Central memory CD4-positive, alpha-beta T cell (primary cell): Measurements from ENCODE around the gene ANKRD33.

Source experiments
- DNase-seq: peaks from one replicate; pipeline ENCODE4 v3.0.0; 2022

ANKRD33 gene

DNA sequence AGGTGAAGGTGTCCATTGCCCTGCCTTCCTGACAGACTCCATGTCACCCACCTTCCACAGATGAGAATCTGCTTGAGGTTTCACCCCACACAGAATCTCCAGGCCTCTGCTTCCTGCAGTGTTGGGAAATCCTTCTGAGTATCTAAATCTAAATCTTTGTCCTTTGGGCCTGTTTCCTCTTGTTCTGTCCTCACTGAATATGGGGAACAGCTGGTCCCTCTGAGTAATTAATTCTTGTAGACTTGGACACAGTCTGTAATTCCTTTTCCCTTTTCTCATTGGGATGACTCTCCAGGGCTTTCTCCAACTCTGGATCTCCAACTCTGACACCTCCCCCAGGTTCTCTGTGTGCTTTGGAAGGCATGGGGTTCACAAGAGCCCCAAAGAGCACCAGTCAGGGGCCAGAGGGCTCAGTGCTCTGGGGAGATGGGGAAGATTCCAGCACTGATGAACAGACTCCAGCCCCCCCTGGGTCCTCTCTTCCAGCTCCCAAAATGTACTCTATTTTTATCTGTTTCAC lies 17.1 kb downstream of the ANKRD33 start:
- no peak for DNase-seq

DNA sequence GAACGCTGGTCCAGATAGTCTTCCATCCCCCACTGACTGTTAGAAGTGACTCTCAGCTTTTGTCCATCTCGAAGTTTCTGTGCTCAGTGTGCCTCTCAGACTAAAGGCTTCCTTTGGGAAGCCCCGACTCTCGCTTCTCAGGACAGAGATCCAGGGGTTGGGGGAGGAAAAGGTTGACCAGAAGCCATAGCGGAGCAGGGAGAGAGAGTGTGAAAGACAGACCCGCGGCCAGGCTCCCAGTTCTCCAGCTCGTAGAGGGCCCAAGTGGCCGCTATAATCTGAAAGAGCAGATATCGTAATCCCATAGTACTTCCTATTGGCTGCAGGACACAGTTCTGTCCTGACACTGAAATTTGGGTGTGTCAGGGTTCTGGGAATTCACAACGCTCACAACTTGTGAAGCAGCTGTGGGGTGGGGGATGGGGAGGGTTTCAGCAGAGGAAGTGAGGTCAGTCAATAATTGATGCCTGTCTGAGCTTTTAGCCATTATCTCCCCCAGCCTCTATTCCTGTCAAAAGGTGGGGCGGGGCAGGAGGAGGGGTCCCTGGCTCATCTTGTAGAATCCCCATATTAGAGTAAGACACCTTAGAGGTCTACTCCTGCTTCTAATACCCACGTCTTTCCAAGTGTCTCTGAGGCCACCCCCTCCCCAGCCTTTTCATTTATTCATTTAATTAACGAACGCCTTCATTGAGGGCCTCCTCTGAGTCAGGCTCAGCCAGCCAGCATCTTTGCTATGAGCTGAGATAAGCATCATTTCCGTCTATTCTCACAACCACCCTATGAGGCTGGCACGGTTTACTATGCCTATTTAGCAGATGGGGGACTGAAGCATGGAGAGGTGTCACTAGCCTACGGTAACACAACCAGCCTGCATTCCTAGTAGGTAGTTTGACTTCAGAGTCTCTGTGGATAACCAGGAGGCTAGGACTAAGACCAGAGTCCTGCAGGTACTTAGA lies 17.8 kb downstream of the ANKRD33 start:
- DNase-seq, result no peak

DNA sequence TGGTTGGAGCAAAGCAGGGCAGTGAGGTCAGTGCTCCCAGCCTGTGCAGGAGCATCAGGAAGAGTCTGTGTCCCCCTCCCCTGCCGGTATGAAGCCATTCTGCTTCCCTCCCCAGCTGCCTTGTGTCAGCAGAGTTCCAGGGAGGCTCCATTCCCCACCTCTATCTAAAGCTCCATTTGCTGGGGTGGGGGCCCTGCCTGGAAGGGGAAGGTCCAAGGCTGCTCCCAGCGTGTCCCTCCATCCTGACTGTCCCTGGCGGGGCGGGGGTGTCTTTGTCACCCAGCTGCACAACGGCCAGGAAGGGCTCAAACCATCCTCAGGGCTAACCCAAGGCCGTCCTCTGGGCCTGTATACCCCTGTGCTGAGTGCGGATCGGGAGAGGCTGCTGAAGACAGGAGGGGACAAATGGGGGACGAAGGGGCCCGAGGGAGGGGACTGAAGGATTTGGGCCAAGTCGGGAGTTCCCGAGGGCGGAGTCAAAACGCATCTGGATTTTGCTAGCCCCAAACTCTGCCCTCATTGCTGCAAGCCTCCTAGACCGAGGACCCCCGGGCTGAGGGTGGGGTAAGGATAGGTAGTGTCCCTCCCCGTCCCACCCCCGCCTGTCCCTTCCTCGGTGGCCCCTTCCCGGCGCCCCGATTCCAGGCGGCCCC lies 18.7 kb downstream of the ANKRD33 start:
- DNase-seq, result no peak

DNA sequence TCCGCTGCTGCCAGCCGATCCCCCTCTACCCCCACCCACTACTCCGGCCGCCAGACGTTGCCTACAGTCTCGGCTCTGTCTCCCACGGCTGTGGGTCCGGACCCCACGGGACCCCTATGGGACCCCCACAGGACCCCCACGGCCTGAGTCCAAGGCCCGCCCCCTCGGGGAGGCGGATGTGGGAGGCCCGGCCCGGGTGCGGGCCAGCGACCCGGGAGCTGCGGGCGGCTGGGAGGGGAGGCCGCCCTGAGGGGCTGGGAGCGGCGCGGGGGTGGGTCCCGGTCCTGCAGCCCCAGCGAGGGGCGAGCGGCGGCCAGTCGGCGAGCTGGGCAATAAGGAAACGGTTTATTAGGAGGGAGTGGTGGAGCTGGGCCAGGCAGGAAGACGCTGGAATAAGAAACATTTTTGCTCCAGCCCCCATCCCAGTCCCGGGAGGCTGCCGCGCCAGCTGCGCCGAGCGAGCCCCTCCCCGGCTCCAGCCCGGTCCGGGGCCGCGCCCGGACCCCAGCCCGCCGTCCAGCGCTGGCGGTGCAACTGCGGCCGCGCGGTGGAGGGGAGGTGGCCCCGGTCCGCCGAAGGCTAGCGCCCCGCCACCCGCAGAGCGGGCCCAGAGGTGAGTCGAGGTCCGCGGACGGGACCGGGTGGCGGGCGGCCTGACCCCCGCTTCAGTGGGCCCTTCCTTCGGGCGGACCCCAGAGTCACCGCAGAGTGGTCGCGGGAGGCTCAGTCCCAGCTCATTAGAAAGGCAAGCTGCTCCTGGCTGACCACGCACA lies 19.4 kb downstream of the ANKRD33 start, which contains the start of gene ACVRL1:
Gene ACVRL1 (plus strand): TSS at position 422 of the 773 bp plus-strand sequence. CDS start 4,971 bp downstream, outside the sequence.
- DNase-seq, result no peak

DNA sequence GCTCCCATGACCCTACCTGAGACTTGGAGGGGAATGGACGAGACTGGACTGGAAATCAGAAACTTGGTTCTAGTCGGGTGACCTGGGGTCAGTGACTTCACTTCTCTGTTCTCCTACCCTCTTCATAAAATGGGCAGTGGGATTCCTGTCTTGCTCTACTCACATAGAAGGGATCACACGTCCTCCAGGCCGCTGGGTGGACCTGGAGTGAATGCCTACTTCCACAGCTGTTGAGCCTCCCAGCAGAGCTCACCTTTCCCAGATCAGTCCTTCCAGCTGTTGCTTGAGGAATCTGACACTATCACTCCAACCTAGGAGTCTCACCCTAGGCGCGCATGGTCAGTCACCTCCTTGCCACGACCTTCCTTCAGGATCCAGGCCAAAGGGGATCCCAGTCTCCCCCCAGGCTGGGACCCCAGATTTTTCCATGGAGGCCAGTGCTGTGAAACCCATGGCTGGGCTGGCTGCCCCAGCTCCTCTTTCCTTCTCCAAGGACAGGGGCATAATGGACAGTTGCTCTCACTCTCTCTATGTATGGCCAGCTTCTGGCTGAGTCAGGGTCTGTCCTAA lies 20.0 kb downstream of the ANKRD33 start:
- DNase-seq, result no peak

DNA sequence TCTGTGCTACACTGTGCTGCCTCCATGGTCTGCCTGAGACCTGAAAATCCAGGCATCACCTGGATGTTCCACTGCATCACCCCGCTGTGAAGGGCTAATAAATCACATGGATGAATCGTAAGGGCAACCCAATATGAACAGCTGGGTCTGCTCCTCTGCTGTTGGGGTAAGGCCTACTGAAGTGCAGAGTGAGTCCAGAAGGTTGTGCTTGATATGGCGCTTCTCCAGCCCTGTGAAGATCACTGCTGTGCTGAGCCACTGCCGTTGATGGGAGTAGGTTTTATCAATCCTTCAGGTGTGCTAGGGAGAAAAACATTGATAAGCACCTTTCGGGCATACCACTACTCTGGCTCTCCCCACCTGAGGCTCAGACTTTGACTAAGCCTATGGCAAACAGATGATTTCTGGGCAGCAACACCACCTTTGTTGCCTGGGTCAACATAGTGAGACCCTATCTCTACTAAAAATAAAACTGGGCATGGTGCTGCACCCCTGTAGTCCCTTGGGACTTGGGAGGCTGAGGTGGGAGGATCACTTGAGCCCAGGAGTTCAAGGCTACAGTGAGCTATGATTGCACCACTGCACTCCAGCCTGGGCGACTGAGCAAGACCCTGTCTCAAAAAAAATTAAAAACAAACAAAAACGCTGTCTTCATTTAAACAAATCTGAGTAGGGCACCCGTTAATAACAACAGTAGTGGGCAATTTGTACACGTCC lies 21.1 kb downstream of the ANKRD33 start:
- no peak for DNase-seq

DNA sequence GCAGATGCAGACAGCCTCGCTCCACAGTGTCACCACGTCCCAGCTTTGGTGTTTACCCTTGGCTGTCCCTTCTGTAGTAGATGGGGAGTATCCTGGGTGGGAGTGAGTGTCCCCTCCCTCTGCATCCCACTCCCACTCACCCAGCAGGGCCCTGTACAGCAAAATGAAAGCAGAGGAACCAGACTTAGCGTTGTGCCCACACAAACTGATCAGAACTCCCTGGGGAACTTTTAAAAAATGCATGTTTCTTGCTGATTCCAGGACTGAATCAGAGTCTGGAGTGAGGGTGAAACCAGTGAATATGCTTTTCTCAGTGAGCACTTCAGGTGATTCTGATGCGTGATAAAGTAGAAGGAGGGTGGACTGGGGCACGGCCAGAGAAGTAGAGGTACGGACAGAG lies 22.3 kb downstream of the ANKRD33 start:
- no peak for DNase-seq

DNA sequence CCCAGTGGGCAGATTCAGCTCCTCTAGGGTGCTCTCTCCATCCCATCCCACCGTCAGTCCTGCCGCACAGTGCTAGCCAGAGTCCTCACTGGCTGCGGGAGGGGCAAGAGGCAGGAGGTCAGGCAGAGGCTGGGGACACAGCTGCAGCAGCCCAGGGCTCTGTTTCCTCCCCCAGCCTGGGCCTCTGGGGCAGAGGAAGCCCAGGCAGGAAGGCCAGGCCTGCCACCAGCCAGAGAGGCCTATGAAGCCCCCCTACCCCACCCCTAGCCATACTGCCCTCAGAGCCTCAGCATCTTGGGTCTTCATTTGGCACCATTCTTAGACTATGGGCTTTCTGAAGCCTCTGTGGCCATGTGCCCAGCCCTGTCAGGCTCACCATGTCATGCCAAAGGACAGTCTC lies 22.8 kb downstream of the ANKRD33 start:
- no peak for DNase-seq

DNA sequence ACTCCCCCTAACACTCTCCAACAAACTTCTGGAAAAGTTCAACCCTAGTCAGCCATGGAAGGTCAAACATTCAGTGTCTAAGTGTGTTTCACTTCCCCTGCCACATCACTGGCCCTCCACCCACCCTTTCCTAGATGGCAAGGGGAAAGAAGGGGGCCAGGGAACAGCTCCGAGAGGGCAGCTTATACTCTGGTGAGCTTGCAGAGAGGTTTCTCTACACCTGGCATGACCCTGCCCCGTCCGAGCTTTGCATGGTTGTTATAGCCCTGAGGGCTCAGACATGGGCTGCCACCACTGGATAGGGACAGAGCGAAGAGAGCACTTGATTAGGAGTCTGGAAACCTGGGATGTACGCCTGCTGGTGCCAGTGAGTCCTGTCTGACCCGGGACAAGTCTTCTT lies 23.4 kb downstream of the ANKRD33 start:
- DNase-seq, result no peak

DNA sequence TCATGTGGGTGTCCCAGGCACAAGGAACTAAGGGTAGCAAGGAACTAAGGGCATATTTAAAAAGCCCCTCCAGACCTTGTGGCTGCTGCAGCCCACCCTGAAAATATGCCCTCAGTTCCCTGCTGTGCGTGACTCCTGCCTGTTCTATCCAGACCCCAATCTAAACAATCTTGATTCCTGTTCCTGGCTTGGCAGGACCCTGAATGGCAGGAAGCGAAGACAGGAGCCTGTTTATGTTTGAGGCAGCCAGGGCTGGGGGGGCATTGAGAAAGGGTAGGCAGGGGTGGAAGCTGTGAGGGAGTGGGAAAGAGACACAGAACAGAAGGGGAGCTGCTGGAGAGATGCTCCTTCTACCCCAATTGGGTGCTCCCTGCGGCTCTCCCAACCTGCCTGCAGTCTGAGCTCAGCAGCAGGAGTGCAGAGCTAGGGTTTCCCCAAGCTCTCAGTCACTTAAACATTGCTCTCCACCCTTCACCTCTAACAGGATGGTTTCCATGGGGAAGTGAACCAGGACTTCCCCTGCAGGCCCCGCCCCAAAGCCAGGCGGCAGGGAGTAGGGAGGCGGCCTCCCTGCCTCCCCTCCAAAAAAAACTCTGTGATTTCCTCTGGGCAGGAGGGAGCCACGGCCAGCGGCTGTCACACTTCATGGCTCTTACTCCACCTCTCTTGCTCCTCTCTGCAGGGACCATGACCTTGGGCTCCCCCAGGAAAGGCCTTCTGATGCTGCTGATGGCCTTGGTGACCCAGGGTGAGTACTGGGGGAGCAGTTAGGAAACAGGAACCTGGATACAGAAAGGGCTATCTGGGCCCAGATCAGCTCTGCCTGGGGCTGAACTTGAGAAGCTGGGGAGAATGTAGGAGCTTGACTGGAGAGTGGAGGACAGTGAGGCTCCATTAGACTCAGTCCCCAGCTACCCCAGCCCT lies 24.1 kb downstream of the ANKRD33 start:
- DNase-seq, result no peak

DNA sequence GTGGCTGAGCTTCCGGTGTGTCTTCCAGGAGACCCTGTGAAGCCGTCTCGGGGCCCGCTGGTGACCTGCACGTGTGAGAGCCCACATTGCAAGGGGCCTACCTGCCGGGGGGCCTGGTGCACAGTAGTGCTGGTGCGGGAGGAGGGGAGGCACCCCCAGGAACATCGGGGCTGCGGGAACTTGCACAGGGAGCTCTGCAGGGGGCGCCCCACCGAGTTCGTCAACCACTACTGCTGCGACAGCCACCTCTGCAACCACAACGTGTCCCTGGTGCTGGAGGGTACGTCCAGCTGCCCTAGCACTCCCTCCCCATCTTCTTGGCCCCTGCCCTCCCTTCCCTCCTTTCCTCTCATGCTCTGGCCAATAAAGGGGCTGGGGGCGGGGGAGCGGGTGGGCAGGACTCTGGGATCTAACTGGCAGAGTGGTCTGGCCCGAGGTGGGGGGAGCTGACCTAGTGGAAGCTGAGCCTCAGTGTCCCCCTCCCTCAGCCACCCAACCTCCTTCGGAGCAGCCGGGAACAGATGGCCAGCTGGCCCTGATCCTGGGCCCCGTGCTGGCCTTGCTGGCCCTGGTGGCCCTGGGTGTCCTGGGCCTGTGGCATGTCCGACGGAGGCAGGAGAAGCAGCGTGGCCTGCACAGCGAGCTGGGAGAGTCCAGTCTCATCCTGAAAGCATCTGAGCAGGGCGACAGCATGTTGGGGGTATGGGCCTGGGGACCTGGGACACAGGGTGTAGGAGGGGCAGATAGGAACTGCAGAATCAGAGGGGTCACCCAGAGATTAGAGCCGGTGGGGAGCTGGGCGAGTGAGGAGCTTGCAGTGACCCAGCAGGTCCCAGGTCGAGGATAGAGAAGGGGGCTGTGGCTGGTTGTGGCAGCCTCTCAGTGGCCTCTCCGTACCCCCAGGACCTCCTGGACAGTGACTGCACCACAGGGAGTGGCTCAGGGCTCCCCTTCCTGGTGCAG lies 25.4 kb downstream of the ANKRD33 start:
- no peak for DNase-seq

DNA sequence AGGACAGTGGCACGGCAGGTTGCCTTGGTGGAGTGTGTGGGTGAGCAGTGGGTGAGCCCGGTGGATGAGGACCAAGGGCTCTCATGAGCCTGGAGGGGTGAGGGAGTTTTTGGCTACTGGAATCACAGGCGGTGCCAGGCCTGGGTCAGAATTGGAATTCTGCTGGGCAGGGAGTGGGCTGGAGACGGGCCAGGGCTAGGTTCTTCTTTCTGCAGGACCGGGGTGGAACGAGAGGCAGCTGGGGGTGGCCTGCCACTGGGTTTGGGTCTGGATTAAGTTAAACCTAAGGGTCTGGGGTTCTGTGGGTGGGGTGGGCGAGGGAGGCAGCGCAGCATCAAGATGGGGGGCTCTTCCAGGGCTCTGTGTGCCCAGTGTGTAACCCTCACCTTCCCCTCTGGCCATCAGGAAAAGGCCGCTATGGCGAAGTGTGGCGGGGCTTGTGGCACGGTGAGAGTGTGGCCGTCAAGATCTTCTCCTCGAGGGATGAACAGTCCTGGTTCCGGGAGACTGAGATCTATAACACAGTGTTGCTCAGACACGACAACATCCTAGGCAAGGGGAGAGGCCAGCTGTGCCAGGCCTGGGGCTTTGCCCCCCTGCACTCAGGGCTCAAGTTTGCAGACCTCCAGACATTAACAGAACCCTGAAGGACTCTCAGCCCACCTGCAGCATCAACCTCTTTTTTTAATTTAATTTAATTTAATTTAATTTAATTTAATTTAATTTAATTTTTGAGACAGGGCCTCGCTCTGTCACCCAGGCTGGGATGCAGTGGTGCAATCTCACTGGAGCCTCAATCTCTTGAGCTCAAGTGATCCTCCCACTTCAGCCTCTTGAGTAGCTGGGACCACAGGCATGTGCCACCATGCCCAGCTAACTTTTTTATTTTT lies 26.4 kb downstream of the ANKRD33 start:
- no peak for DNase-seq

DNA sequence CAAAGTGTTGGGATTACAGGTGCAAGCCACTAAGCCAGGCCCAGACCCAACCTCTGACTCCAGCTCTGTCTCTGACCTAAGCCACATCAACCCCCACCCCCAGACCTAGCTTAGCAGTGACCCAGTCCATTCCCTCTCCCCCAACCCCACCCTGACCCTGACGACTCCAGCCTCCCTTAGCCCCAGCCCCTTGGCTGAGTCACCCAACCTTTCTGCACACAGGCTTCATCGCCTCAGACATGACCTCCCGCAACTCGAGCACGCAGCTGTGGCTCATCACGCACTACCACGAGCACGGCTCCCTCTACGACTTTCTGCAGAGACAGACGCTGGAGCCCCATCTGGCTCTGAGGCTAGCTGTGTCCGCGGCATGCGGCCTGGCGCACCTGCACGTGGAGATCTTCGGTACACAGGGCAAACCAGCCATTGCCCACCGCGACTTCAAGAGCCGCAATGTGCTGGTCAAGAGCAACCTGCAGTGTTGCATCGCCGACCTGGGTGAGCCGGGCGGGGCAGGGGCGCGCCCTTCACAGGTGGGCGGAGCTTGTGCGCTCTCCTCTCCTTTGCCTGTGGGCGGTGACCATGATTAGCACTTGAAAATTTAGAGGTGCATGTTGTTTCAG lies 27.2 kb downstream of the ANKRD33 start:
- no peak for DNase-seq

DNA sequence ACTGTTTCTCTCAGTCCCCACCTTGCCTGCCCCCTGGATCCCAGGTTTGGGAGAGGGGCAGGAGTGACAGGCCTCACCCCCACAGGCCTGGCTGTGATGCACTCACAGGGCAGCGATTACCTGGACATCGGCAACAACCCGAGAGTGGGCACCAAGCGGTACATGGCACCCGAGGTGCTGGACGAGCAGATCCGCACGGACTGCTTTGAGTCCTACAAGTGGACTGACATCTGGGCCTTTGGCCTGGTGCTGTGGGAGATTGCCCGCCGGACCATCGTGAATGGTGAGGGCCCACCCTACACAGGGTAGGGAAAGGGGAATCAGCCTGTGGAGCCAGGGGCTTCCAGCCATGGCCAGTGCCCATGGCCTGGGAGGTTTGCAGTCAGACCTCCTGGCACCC lies 28.0 kb downstream of the ANKRD33 start:
- DNase-seq, result no peak

DNA sequence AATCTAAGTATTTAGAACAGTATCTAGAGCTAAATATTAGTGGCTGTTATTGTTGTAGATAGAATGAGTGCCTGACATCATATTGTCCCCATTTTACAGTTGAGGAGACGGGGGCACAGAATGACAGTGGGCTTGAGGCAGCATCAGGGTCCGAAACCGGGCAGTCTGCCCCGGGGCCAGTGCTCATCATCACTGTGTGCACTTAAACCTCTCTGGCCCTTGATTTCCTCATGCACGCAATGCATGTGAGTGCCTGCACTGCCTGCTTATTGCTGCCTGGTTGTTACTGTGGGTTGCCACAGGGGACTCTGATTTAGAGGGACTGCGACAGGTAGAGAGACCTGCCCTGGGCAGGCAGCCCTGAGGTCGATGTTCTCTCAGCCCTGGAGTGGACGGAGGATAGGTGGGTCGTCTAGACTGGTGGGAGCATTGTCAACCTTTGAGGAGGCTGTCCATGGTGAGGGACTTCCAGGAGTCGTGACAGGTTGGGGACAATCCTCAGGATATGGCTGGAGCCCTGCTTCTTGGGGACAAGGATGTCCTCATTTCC lies 29.2 kb downstream of the ANKRD33 start:
- no peak for DNase-seq

DNA sequence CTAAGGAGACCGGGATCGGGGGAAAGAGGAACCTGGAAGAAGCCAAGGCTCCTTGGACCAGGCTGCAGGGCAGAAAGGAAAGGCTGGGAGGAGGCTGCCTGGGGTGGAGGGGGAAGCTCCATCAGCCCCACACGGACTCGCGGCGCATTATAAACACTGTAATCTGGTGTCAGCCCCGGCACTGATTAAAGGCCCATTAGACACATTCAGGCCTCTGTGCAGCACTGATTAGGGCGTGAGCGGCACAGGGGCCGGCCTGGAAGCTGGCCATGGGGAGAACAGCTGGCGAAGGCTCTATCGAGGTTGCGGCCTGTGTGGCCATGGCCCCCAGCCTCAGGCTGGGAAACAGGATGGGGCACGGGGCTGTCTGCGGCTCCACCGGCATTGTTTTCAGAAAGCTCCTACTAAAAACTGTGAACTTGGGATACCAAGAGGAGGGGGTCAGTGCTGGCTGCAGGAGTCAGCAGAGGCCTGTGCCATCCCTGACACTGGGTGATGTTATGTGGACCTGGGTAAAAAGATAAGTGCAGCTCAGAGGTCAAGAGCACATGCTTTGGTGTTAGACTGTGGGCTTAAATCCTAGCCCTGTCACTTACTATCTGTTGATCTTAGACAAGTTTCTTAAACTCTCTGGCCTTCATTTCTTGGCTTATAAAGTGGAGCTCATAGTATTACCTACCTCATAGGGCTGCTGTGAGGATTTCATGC lies 30.0 kb downstream of the ANKRD33 start:
- no peak for DNase-seq

DNA sequence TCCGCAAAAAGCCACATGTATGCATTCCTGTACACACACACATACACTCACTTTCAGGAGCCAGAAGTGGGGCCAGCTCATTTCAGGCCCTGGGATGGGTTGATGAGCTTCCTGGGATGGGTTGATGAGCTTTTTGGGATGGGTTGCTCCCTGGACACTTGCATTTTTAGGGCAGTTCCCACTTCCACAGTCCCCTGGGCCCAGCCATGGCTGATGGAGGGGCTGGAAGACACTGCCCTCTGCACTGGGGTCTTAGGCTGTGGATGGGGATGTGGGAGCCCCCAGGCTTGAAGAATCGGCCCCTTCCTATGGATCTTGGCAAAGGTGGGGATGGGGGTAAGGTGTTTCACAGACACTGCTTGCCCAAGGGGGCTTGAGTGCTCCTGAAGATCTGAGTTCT lies 32.1 kb downstream of the ANKRD33 start:
- DNase-seq, result no peak
